HCT116 (cell line): Measurements from ENCODE around the gene FAM98A. TPM values are rescaled to one million over a fixed set of nuclear protein-coding genes. Genes with fewer than 3 reads are reported as not detected.

Experiments
- ATAC-seq: fragments of 200-7000 bp; cut with Tn5 transposase; 2 replicates; pipeline ENCODE4 v1.9.1; 2020; ENCODE audit warnings: mild to moderate bottlenecking, moderate library complexity
- BruUV-seq: library from RNA; stranded (reverse); fragments of 400-500 nt; replicated peaks from 2 replicates; lab custom pipeline; 2021; lab: Mats Ljungman, UMichigan
- CTCF ChIA-PET: fragments of 300-600 bp; sonication (Branson Sonifier 250); formaldehyde crosslinking; loops from one replicate; lab custom pipeline; 2021; ENCODE audit warnings: antibody characterized with exemption; lab: Charles Lee
- POLR2A ChIA-PET: fragments of 300-600, 350-600 bp; sonication (Branson Sonifier 250); formaldehyde crosslinking; loops from one replicate; lab custom pipeline; 2021; ENCODE audit warnings: antibody characterized with exemption; lab: Charles Lee
- RAD21 ChIA-PET, 2 experiments: fragments of 300-600 bp; sonication (Branson Sonifier 250); formaldehyde crosslinking; loops; one replicate each; lab custom pipeline; 2023; ENCODE audit warnings: low total read pairs in 2 of 2; ENCODE audit not compliant: uncharacterized antibody in 2 of 2, unreplicated experiment in 2 of 2, low non-redundant PET in 1 of 2; lab: Charles Lee
- DNase-seq: peaks from one replicate; pipeline ENCODE4 v3.0.0-alpha.2; 2010; ENCODE audit warnings: low read depth, low spot score
- H2AFZ ChIP-seq: fragments of 200-600 bp; shearing (Covaris generic), sonication (generic); 2 replicates; pipeline ENCODE4 v1.6.1; 2017; ENCODE audit warnings: low read depth, mixed run types, mixed read lengths, antibody characterized with exemption, low read length; ENCODE audit not compliant: poor library complexity, severe bottlenecking
- H3K27ac ChIP-seq: 2 replicates; pipeline ENCODE4 v1.5.1; 2012; ENCODE audit warnings: low read depth, low read length
- H3K27me3 ChIP-seq: fragments of 200-600 bp; sonication (generic); 2 replicates; pipeline ENCODE4 v1.6.1; 2016; ENCODE audit warnings: mixed run types, low read length, mixed read lengths; ENCODE audit not compliant: insufficient read depth
- H3K36me3 ChIP-seq, 2 experiments: fragments of 200-500 bp in 1 of 2; fragments of 200-600 bp in 1 of 2; sonication (Bioruptor generic) in 1 of 2; sonication (generic) in 1 of 2; 2 replicates each; pipeline versions ENCODE4 v1.5.1 to v1.6.1; 2014 to 2016; ENCODE audit warnings: low read length in 2 of 2, inconsistent platforms in 1 of 2, mixed read lengths in 1 of 2, mixed run types in 1 of 2; ENCODE audit not compliant: insufficient read depth in 2 of 2, control insufficient read depth in 1 of 2
- H3K4me1 ChIP-seq, 2 experiments: fragments of 200-600 bp in 1 of 2; sonication (generic) in 1 of 2; 2 replicates each; pipeline versions ENCODE4 v1.5.1 to v1.6.1; 2012 to 2017; ENCODE audit warnings: low read length in 2 of 2, inconsistent platforms in 1 of 2, mild to moderate bottlenecking in 1 of 2, mixed read lengths in 1 of 2, mixed run types in 1 of 2, moderate library complexity in 1 of 2; ENCODE audit not compliant: insufficient read depth in 2 of 2, control insufficient read depth in 1 of 2
- H3K4me2 ChIP-seq: fragments of 200-600 bp; sonication (generic); 2 replicates; pipeline ENCODE4 v1.6.1; 2017; ENCODE audit warnings: mixed run types, low read length, mixed read lengths
- H3K4me3 ChIP-seq, 2 experiments: fragments of 200-600 bp in 1 of 2; sonication (generic) in 1 of 2; replicated peaks in 1 of 2; 2 replicates each; pipeline ENCODE4 v1.5.1; 2011 to 2016; ENCODE audit warnings: low read length in 2 of 2, control low read depth in 1 of 2, low read depth in 1 of 2, mild to moderate bottlenecking in 1 of 2, mixed read lengths in 1 of 2, mixed run types in 1 of 2
- H3K79me2 ChIP-seq: fragments of 200-600 bp; sonication (generic); 2 replicates; pipeline ENCODE4 v1.6.1; 2017; ENCODE audit warnings: mild to moderate bottlenecking, mixed run types, low read length, moderate library complexity, mixed read lengths; ENCODE audit not compliant: insufficient read depth
- H3K9ac ChIP-seq: fragments of 200-600 bp; sonication (generic); 2 replicates; pipeline ENCODE4 v1.6.1; 2016; ENCODE audit warnings: low read length, mixed read lengths
- H3K9me2 ChIP-seq: fragments of 200-600 bp; sonication (generic), shearing (Covaris generic); 2 replicates; pipeline ENCODE4 v1.6.1; 2017; ENCODE audit warnings: mixed run types, mild to moderate bottlenecking, moderate library complexity; ENCODE audit not compliant: insufficient read depth
- H3K9me3 ChIP-seq, 2 experiments: fragments of 200-500 bp in 1 of 2; fragments of 200-600 bp in 1 of 2; sonication (Bioruptor generic) in 1 of 2; sonication (generic) in 1 of 2; 2 replicates each; pipeline ENCODE4 v1.6.1; 2014 to 2017; ENCODE audit warnings: low read length in 2 of 2, mixed read lengths in 2 of 2, inconsistent platforms in 1 of 2, low read depth in 1 of 2, mild to moderate bottlenecking in 1 of 2, mixed run types in 1 of 2, moderate library complexity in 1 of 2; ENCODE audit not compliant: control insufficient read depth in 1 of 2, insufficient read depth in 1 of 2
- H4K20me1 ChIP-seq: fragments of 200-600 bp; sonication (generic), shearing (Covaris generic); 2 replicates; pipeline ENCODE4 v1.6.1; 2017; ENCODE audit warnings: mixed run types, mild to moderate bottlenecking, moderate library complexity; ENCODE audit not compliant: insufficient read depth
- CEBPB ChIP-seq: IDR thresholded peaks from 2 replicates; pipeline ENCODE4 v1.6.1; 2012; ENCODE audit warnings: low read depth
- EGR1 ChIP-seq: IDR thresholded peaks from 2 replicates; pipeline ENCODE4 v1.6.1; 2012; ENCODE audit warnings: low read depth
- EZH2 ChIP-seq: fragments of 200-600 bp; sonication (generic); IDR thresholded peaks from 2 replicates; pipeline ENCODE4 v1.6.1; 2017; ENCODE audit warnings: antibody characterized with exemption, mixed run types
- POLR2A ChIP-seq: IDR thresholded peaks from 2 replicates; pipeline ENCODE4 v1.7.0; 2011; ENCODE audit warnings: borderline replicate concordance; ENCODE audit not compliant: insufficient read depth, insufficient read length; ENCODE audit errors: extremely low read depth
- POLR2AphosphoS5 ChIP-seq: IDR thresholded peaks from 2 replicates; pipeline ENCODE4 v1.6.1; 2011; ENCODE audit warnings: mild to moderate bottlenecking, low read depth, low read length, moderate library complexity
- RAD21 ChIP-seq: IDR thresholded peaks from 2 replicates; pipeline ENCODE4 v1.6.1; 2012; ENCODE audit warnings: low read depth, mild to moderate bottlenecking
- SIN3A ChIP-seq: IDR thresholded peaks from 2 replicates; pipeline ENCODE4 v1.6.1; 2012; ENCODE audit warnings: low read depth
- ZFX ChIP-seq: fragments of 450-650 bp; IDR thresholded peaks from 2 replicates; pipeline ENCODE4 v1.6.1; 2017
- intact Hi-C: fragments of 100-400 bp; cut with micrococcal nuclease; formaldehyde crosslinking; loops from 2 replicates; pipeline ENCODE4 v1.10.0; 2022
- total RNA-seq: library from RNA; stranded (reverse); gene quantifications from one replicate; pipeline ENCODE4 v1.2.1, GENCODE V29; 2021; ENCODE audit not compliant: unreplicated experiment

FAM98A gene
- total RNA-seq, 1 experiment from 2014 or later = 42.9 TPM

GRCh38 chr2:33633315-33633714 is 34.2 kb upstream of the FAM98A start:
- Histone ChIP-seq H3K4me1 (peaks cover 0 to 5% of the 10 kb centered on the region in 2 experiments; a peak in 1 of 4 replicates), H3K4me2 (no peak overlapping the region), H3K4me3 (no peak overlapping the region), H3K9ac (no peak overlapping the region), H3K79me2 (no peaks in the 10 kb centered on the region), H3K27me3 (no peaks in the 10 kb centered on the region), H3K9me2 (no peaks in the 10 kb centered on the region), H3K9me3 (no peaks in the 10 kb centered on the region), H4K20me1 (no peaks in the 10 kb centered on the region), H3K27ac (no peak overlapping the region), H2AFZ (no peak overlapping the region), H3K36me3 (no peaks in the 10 kb centered on the region)
- ChIA-PET CTCF (no interaction called here), POLR2A (no interaction called here), RAD21 (no interaction called here)
- intact Hi-C loops = no loop called here
- TF ChIP-seq CEBPB = no peak
- TF ChIP-seq POLR2AphosphoS5 = no peak
- TF ChIP-seq EGR1 = no peak
- no TSS peak for BruUV-seq
- DNase-seq (no peak), ATAC-seq (no peak)

- peaks cover 0 to 5% of the 10 kb centered on the region in 2 experiments; a peak in 1 of 4 replicates for H3K4me1 ChIP-seq
- DNase-seq (no peak), ATAC-seq (no peak)
- H3K4me3 ChIP-seq = no peak overlapping the region
- no peaks in the 10 kb centered on the region for H3K9me3 ChIP-seq
- ChIA-PET POLR2A (no interaction called here), CTCF (no interaction called here), RAD21 (no interaction called here)
- H3K36me3 ChIP-seq = no peaks in the 10 kb centered on the region
- TF ChIP-seq ZFX (no peak), POLR2A (no peak), RAD21 (no peak), SIN3A (no peak), POLR2AphosphoS5 (no peak), EZH2 (no peak)
- no peaks in the 10 kb centered on the region for H3K79me2 ChIP-seq
- no peaks in the 10 kb centered on the region for H3K9me2 ChIP-seq
- H2AFZ ChIP-seq = no peak overlapping the region
- intact Hi-C loops = no loop called here
- H3K27me3 ChIP-seq = no peaks in the 10 kb centered on the region
- no peaks in the 10 kb centered on the region for H4K20me1 ChIP-seq
- H3K4me2 ChIP-seq = no peak overlapping the region
- H3K27ac ChIP-seq = no peak overlapping the region
- H3K9ac ChIP-seq = no peak overlapping the region
- no TSS peak for BruUV-seq
Measured at GRCh38 chr2:33632831-33633230, 33.7 kb upstream of the FAM98A start.
